HepG2 (cell line): ENCODE measurements around the gene REPIN1. TPM values are rescaled to one million over a fixed set of nuclear protein-coding genes. Genes with fewer than 3 reads are reported as not detected.

Source experiments
- ATAC-seq: fragments of 200-7000 bp; cut with Tn5 transposase; 3 replicates; pipeline ENCODE4 v1.9.1; 2020; ENCODE audit warnings: mild to moderate bottlenecking, moderate library complexity
- BruUV-seq: library from RNA; stranded (reverse); fragments of 400-500 nt; replicated peaks from 2 replicates; lab custom pipeline; 2021; lab: Mats Ljungman, UMichigan
- CTCF ChIA-PET: fragments of 300-600 bp; formaldehyde crosslinking; extraction: SDS; loops from one replicate; lab custom pipeline; 2021; ENCODE audit warnings: low total read pairs, inconsistent platforms, low intra/inter-chr PET ratio; lab: Yijun Ruan, JAX
- POLR2A ChIA-PET: fragments of 350-600 bp; sonication (Branson Sonifier 250); formaldehyde crosslinking; loops from one replicate; lab custom pipeline; 2020; ENCODE audit warnings: antibody characterized with exemption, inconsistent platforms; lab: Yijun Ruan, JAX
- DNase-seq: peaks from one replicate; pipeline ENCODE4 v3.0.0-alpha.2; 2015; ENCODE audit warnings: low spot score
- FAIRE-seq: peaks from 3 replicates; lab custom pipeline; 2011; peaks lifted over from hg19 to GRCh38; lab: Jason Lieb, UNC
- H2AFZ ChIP-seq: one replicate; pipeline ENCODE4 v1.6.1; 2011; ENCODE audit warnings: low read length, inconsistent platforms
- H3K27ac ChIP-seq: fragments of 300-600 bp; 3 replicates; pipeline ENCODE4 v1.8.0; 2011; ENCODE audit warnings: mixed run types, mild to moderate bottlenecking, mixed read lengths, low read length, inconsistent platforms; ENCODE audit not compliant: insufficient read depth; ENCODE audit errors: extremely low read length
- H3K27me3 ChIP-seq, 2 experiments: fragments of 200-600 bp in 1 of 2; 2 replicates in 1 of 2; 3 replicates in 1 of 2; pipeline versions ENCODE4 v1.6.0 to v1.8.0; 2011; ENCODE audit warnings: low read length in 2 of 2, mild to moderate bottlenecking in 2 of 2, moderate library complexity in 2 of 2, inconsistent platforms in 1 of 2; ENCODE audit not compliant: insufficient read depth in 2 of 2, control insufficient read depth in 1 of 2
- H3K36me3 ChIP-seq, 2 experiments: fragments of 200-600 bp in 1 of 2; replicated peaks in 1 of 2; 2 replicates in 1 of 2; 3 replicates in 1 of 2; pipeline versions ENCODE4 v1.5.1 to v1.8.0; 2011; ENCODE audit warnings: low read length in 2 of 2, inconsistent platforms in 1 of 2; ENCODE audit not compliant: insufficient read depth in 2 of 2, control insufficient read depth in 1 of 2
- H3K4me1 ChIP-seq: 2 replicates; pipeline ENCODE4 v1.5.1; 2012; ENCODE audit warnings: low read length, inconsistent platforms; ENCODE audit not compliant: insufficient read depth
- H3K4me2 ChIP-seq: 2 replicates; pipeline ENCODE4 v1.6.0; 2011; ENCODE audit warnings: low read depth, low read length, inconsistent platforms
- H3K4me3 ChIP-seq, 3 experiments: fragments of 200-600 bp in 1 of 3; sonication (generic), shearing (Covaris generic) in 1 of 3; replicated peaks in 1 of 3; 2 replicates each; pipeline ENCODE4 v1.5.1; 2011 to 2016; ENCODE audit warnings: low read length in 3 of 3, inconsistent platforms in 2 of 3, low read depth in 2 of 3, mild to moderate bottlenecking in 2 of 3, control low read depth in 1 of 3, mixed read lengths in 1 of 3; ENCODE audit not compliant: insufficient read depth in 1 of 3
- H3K79me2 ChIP-seq: one replicate; pipeline ENCODE4 v1.6.1; 2011; ENCODE audit warnings: low read length, inconsistent platforms; ENCODE audit not compliant: insufficient read depth
- H3K9ac ChIP-seq: 2 replicates; pipeline ENCODE4 v1.6.0; 2011; ENCODE audit warnings: mild to moderate bottlenecking, low read depth, low read length, inconsistent platforms; ENCODE audit not compliant: insufficient read depth
- H3K9me3 ChIP-seq: 2 replicates; pipeline ENCODE4 v1.5.1; 2012; ENCODE audit warnings: mild to moderate bottlenecking, low read length
- H4K20me1 ChIP-seq: 2 replicates; pipeline ENCODE4 v1.6.0; 2011; ENCODE audit warnings: inconsistent platforms, mild to moderate bottlenecking, low read length, moderate library complexity; ENCODE audit not compliant: insufficient read depth
- CHD2 ChIP-seq: IDR thresholded peaks from 2 replicates; pipeline ENCODE4 v1.6.1; 2011; ENCODE audit warnings: low read depth, low read length, improper control_type of control experiment
- IRF2 ChIP-seq: IDR thresholded peaks from 2 replicates; pipeline ENCODE4 v1.6.1; 2018; ENCODE audit warnings: missing genetic modification reagents, missing compliant biosample characterization
- PPARG ChIP-seq: conservative IDR thresholded peaks from 2 replicates; pipeline ENCODE4 v1.6.1; 2016; ENCODE audit warnings: missing biosample characterization, missing genetic modification reagents
- PRMT3 ChIP-seq: sonication (generic); formaldehyde crosslinking; IDR thresholded peaks from 2 replicates; pipeline ENCODE4 v1.8.1; 2022; ENCODE audit warnings: low read depth, mild to moderate bottlenecking, moderate library complexity, missing genetic modification reagents, borderline replicate concordance
- RFXANK ChIP-seq: IDR thresholded peaks from 2 replicates; pipeline ENCODE4 v1.6.1; 2016
- SRSF4 ChIP-seq: fragments of 200-400 bp; formaldehyde crosslinking; IDR thresholded peaks from one replicate; pipeline ENCODE4 v1.6.1; 2018; ENCODE audit warnings: mild to moderate bottlenecking, low read depth, low read length, moderate library complexity; ENCODE audit not compliant: poor library complexity, severe bottlenecking
- ZFP41 ChIP-seq: sonication (generic); formaldehyde crosslinking; IDR thresholded peaks from 2 replicates; pipeline ENCODE4 v1.4.0; 2020; ENCODE audit warnings: mild to moderate bottlenecking, missing genetic modification reagents, borderline replicate concordance
- ZNF432 ChIP-seq: sonication (generic); formaldehyde crosslinking; IDR thresholded peaks from 2 replicates; pipeline ENCODE4 v1.5.0; 2020; ENCODE audit warnings: missing genetic modification reagents, mild to moderate bottlenecking, borderline replicate concordance
- WGBS: methylation state at CpG from one replicate; pipeline ENCODE4 v1.1.6; 2017; ENCODE audit warnings: low lambda C conversion rate; 5-methylcytosine and 5-hydroxymethylcytosine counted together
- in situ Hi-C: cut with HindIII; loops from 2 replicates; pipeline ENCODE4 v1.10.0; 2017; ENCODE audit warnings: low pct_unique_long_range_greater_than_20kb; ENCODE audit not compliant: extremely low pct_ligation_motif_present
- intact Hi-C: fragments of 100-400 bp; cut with micrococcal nuclease; formaldehyde crosslinking; loops from one replicate; pipeline ENCODE4 v1.10.0; 2022; ENCODE audit not compliant: unreplicated experiment
- polyA plus RNA-seq, 8 experiments: library from polyadenylated mRNA; depleted of rRNA in 3 of 8; stranded (reverse) in 7 of 8; unstranded in 1 of 8; fragments of >200 nt; fragmentation: Illumina TruSeq in 4 of 8; extraction: Trizol in 4 of 8; gene quantifications; 2 replicates each; pipeline versions ENCODE4 v1.2.1 to v1.2.3, GENCODE V29; 2011 to 2016; ENCODE audit warnings: low read depth in 4 of 8, missing spikeins in 1 of 8, mixed read lengths in 1 of 8; ENCODE audit not compliant: insufficient read depth in 1 of 8
- total RNA-seq, 5 experiments: library from RNA; depleted of rRNA; stranded (reverse); fragments of >200 nt; fragmentation: Illumina TruSeq; extraction: Trizol; gene quantifications; 2 replicates each; pipeline ENCODE4 v1.2.3, GENCODE V29; 2016; ENCODE audit warnings: low read depth in 1 of 5
- TF ChIP-seq, protein P1 (sequence below): sonication (generic); formaldehyde crosslinking; IDR thresholded peaks from 2 replicates; pipeline ENCODE4 v1.8.1; 2023; ENCODE audit warnings: mild to moderate bottlenecking, missing genetic modification reagents
- TF ChIP-seq, protein P2 (sequence below): sonication (generic); formaldehyde crosslinking; IDR thresholded peaks from 2 replicates; pipeline ENCODE4 v1.4.0; 2020; ENCODE audit warnings: missing genetic modification reagents, borderline replicate concordance
- TF ChIP-seq, protein P3 (sequence below): sonication (generic); formaldehyde crosslinking; IDR thresholded peaks from 2 replicates; pipeline ENCODE4 v1.4.0; 2020; ENCODE audit warnings: low read depth, missing genetic modification reagents
- TF ChIP-seq, protein P4 (sequence below): sonication (generic); formaldehyde crosslinking; IDR thresholded peaks from 2 replicates; pipeline ENCODE4 v1.4.0; 2020; ENCODE audit warnings: missing genetic modification reagents
- TF ChIP-seq, protein P5 (sequence below): sonication (generic); formaldehyde crosslinking; IDR thresholded peaks from 2 replicates; pipeline ENCODE4 v1.9.0; 2021; ENCODE audit warnings: missing genetic modification reagents, mild to moderate bottlenecking, borderline replicate concordance

The REPIN1 gene
- total and polyA plus RNA-seq, 2 of the 13 experiments (the other 11 are each of a cell fraction or from before 2014, with no cell fraction given) = 69.9 to 108 TPM

DNA sequence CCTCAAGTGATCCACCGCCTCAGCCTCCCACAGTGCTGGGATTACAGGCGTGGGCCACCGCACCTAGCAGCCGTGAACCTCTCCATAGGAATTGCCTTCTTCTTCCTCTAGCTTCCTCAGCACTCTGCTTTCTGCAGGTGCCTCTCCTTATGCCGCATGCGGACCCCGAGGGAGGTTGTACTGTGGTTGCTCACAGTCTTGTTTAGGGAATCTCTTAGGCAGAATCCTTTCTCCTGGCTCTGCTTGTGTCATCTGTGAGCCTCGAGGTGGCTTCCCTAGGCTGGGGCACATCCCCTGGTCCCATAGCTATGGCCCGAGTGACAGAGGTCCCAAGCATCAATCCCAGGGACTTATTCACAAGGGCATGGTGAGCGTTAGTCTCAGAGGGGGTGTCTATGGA lies 48.6 kb downstream of the REPIN1 start:
- Histone ChIP-seq H3K9me3 (no peaks in the 10 kb centered on the region), H3K36me3 (no peaks in the 10 kb centered on the region), H3K27ac (no peak overlapping the region), H3K79me2 (no peaks in the 10 kb centered on the region), H3K4me3 (no peak overlapping the region), H3K4me2 (no peak overlapping the region), H4K20me1 (0 out of 2 replicates have a peak, but pooled peaks cover 2% of the 10 kb centered on the region), H3K9ac (no peak overlapping the region), H3K4me1 (peaks cover 44% of the 10 kb centered on the region), H2AFZ (no peak overlapping the region), H3K27me3 (no peaks in the 10 kb centered on the region)
- FAIRE-seq = no peak
- intact Hi-C loops (no loop called here), in situ Hi-C loops (no loop called here)
- no peak for DNase-seq
- ATAC-seq = no peak
- 88% methylated on average over 9 of the region's 10 CpGs for WGBS
- no TSS peak for BruUV-seq
- CTCF ChIA-PET = no interaction called here
- POLR2A ChIA-PET = interaction anchor here (1.1 to 1.5 kb wide), 3 partner anchors 10 to 42 kb away, joined by 3 to 5 read pairs (median 5); no protein-coding TSS in a partner anchor
- TF ChIP-seq SRSF4 = no peak
- TF ChIP-seq CHD2 = no peak
- no peak for TF ChIP-seq ZFP41 (CRISPR knock-in tag)
- TF ChIP-seq, protein P1, sequence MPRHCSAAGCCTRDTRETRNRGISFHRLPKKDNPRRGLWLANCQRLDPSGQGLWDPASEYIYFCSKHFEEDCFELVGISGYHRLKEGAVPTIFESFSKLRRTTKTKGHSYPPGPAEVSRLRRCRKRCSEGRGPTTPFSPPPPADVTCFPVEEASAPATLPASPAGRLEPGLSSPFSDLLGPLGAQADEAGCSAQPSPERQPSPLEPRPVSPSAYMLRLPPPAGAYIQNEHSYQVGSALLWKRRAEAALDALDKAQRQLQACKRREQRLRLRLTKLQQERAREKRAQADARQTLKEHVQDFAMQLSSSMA = no peak
- TF ChIP-seq, protein P2, sequence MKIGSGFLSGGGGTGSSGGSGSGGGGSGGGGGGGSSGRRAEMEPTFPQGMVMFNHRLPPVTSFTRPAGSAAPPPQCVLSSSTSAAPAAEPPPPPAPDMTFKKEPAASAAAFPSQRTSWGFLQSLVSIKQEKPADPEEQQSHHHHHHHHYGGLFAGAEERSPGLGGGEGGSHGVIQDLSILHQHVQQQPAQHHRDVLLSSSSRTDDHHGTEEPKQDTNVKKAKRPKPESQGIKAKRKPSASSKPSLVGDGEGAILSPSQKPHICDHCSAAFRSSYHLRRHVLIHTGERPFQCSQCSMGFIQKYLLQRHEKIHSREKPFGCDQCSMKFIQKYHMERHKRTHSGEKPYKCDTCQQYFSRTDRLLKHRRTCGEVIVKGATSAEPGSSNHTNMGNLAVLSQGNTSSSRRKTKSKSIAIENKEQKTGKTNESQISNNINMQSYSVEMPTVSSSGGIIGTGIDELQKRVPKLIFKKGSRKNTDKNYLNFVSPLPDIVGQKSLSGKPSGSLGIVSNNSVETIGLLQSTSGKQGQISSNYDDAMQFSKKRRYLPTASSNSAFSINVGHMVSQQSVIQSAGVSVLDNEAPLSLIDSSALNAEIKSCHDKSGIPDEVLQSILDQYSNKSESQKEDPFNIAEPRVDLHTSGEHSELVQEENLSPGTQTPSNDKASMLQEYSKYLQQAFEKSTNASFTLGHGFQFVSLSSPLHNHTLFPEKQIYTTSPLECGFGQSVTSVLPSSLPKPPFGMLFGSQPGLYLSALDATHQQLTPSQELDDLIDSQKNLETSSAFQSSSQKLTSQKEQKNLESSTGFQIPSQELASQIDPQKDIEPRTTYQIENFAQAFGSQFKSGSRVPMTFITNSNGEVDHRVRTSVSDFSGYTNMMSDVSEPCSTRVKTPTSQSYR (CRISPR knock-in tag) = no peak
- TF ChIP-seq PPARG = no peak
- TF ChIP-seq RFXANK = no peak
- TF ChIP-seq, protein P3, sequence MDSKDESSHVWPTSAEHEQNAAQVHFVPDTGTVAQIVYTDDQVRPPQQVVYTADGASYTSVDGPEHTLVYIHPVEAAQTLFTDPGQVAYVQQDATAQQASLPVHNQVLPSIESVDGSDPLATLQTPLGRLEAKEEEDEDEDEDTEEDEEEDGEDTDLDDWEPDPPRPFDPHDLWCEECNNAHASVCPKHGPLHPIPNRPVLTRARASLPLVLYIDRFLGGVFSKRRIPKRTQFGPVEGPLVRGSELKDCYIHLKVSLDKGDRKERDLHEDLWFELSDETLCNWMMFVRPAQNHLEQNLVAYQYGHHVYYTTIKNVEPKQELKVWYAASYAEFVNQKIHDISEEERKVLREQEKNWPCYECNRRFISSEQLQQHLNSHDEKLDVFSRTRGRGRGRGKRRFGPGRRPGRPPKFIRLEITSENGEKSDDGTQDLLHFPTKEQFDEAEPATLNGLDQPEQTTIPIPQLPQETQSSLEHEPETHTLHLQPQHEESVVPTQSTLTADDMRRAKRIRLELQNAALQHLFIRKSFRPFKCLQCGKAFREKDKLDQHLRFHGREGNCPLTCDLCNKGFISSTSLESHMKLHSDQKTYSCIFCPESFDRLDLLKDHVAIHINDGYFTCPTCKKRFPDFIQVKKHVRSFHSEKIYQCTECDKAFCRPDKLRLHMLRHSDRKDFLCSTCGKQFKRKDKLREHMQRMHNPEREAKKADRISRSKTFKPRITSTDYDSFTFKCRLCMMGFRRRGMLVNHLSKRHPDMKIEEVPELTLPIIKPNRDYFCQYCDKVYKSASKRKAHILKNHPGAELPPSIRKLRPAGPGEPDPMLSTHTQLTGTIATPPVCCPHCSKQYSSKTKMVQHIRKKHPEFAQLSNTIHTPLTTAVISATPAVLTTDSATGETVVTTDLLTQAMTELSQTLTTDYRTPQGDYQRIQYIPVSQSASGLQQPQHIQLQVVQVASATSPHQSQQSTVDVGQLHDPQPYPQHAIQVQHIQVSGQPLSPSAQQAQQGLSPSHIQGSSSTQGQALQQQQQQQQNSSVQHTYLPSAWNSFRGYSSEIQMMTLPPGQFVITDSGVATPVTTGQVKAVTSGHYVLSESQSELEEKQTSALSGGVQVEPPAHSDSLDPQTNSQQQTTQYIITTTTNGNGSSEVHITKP (CRISPR knock-in tag) = no peak
- TF ChIP-seq IRF2 = no peak
- no peak for TF ChIP-seq PRMT3 (CRISPR knock-in tag)
- TF ChIP-seq ZNF432 (CRISPR knock-in tag) = no peak
- TF ChIP-seq, protein P4, sequence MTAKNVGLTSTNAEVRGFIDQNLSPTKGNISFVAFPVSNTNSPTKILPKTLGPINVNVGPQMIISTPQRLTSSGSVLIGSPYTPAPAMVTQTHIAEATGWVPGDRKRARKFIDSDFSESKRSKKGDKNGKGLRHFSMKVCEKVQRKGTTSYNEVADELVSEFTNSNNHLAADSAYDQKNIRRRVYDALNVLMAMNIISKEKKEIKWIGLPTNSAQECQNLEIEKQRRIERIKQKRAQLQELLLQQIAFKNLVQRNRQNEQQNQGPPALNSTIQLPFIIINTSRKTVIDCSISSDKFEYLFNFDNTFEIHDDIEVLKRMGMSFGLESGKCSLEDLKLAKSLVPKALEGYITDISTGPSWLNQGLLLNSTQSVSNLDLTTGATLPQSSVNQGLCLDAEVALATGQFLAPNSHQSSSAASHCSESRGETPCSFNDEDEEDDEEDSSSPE (CRISPR knock-in tag) = no peak
- TF ChIP-seq, protein P5, sequence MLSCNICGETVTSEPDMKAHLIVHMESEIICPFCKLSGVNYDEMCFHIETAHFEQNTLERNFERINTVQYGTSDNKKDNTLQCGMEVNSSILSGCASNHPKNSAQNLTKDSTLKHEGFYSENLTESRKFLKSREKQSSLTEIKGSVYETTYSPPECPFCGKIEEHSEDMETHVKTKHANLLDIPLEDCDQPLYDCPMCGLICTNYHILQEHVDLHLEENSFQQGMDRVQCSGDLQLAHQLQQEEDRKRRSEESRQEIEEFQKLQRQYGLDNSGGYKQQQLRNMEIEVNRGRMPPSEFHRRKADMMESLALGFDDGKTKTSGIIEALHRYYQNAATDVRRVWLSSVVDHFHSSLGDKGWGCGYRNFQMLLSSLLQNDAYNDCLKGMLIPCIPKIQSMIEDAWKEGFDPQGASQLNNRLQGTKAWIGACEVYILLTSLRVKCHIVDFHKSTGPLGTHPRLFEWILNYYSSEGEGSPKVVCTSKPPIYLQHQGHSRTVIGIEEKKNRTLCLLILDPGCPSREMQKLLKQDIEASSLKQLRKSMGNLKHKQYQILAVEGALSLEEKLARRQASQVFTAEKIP (CRISPR knock-in tag) = no peak
